GM10266 (cell line): ENCODE measurements around the gene FXYD3.

Experiments
- DNase-seq: peaks from one replicate; pipeline ENCODE4 v3.0.0; 2012; ENCODE audit errors: extremely low spot score
- TF ChIP-seq, protein P1 (sequence below): IDR thresholded peaks from 2 replicates; pipeline ENCODE4 v1.5.1; 2012; ENCODE audit warnings: mild to moderate bottlenecking, low read depth; ENCODE audit not compliant: control insufficient read depth, insufficient read depth; ENCODE audit errors: missing control alignments

FXYD3 gene

DNA sequence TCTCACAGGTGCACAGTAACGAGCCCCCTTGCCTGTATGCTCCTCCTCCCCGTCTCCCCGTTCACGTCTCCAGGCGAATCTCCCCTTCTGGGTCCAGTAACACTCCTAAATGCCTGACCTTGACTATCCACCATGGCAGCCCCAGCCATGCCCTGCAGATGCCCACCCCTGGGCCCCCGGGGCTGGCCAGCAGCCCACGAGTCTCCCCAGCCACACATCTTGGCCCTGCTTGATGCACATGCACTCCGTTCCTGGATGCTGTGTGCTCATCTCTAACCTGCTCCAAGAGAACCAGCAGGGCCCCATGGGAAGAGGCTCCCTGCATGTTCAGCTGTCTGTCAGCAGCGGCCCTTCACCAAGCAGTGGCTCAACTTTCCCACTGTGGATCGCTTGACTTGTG, 42.1 kb upstream of the FXYD3 start:
- DNase-seq, result no peak
- TF ChIP-seq, protein P1, sequence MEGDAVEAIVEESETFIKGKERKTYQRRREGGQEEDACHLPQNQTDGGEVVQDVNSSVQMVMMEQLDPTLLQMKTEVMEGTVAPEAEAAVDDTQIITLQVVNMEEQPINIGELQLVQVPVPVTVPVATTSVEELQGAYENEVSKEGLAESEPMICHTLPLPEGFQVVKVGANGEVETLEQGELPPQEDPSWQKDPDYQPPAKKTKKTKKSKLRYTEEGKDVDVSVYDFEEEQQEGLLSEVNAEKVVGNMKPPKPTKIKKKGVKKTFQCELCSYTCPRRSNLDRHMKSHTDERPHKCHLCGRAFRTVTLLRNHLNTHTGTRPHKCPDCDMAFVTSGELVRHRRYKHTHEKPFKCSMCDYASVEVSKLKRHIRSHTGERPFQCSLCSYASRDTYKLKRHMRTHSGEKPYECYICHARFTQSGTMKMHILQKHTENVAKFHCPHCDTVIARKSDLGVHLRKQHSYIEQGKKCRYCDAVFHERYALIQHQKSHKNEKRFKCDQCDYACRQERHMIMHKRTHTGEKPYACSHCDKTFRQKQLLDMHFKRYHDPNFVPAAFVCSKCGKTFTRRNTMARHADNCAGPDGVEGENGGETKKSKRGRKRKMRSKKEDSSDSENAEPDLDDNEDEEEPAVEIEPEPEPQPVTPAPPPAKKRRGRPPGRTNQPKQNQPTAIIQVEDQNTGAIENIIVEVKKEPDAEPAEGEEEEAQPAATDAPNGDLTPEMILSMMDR, result no peak

DNA sequence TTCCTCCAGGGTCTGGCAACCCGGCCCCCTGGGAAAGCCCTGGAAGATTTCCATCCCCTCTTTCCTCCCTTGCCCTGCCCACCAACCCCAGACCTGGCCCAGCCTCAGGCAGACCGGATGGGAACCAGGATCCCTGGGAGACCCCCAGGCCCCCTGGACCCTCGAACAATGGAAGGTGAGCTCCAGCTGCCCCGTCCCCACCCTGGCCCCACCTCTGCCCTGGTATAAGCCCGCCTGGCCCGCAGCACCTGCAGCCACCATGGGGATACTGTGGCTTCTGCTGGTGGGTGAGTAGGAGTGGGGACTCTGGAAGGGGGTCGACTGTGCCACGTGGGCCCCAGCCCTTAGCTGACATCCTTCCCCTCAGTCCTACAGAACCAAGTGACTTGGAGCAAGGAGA, 41.7 kb upstream of the FXYD3 start:
- DNase-seq, result no peak

DNA sequence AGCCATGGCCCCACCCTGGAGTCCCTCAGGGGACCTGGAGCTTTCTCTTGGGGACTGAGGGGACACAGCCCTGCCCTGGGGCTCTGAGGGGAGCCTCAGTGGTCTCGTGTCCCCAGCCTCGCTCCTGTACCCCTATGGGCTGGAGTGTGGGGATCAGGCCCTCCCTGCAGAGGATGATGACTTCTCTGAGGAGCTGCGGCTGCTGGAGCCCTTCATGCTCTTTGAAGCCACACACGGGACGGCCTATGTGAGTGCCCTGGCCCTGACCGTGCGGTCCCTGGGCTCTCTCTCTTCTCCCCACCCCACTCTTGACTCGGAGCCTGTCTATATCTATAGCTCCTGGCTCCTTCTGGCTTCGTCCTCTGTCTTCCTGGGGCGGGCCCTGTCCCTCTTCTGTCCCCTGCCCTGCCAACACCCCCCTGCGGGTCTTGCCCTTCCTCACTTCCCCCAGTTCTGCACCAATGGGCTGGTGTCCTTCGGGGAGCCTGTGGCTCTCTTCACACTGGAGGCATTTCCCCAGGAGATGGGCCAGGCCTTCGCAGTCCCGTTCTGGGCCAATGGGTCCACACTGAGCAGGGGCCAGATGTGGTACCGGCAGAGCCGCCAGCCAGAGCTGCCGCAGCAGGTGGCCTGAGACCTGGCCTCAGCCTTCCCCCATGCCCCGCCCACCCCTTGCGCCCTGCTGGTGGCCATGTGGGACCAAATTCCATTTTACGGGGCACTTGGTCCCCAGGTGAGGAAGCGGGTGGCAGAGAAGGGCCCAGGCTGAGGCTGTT, 41.0 kb upstream of the FXYD3 start:
- TF ChIP-seq, protein P1, result no peak
- DNase-seq, result no peak

More for the DNA sequence above, 41.7 kb upstream of the FXYD3 start:
- TF ChIP-seq, protein P1, result no peak

DNA sequence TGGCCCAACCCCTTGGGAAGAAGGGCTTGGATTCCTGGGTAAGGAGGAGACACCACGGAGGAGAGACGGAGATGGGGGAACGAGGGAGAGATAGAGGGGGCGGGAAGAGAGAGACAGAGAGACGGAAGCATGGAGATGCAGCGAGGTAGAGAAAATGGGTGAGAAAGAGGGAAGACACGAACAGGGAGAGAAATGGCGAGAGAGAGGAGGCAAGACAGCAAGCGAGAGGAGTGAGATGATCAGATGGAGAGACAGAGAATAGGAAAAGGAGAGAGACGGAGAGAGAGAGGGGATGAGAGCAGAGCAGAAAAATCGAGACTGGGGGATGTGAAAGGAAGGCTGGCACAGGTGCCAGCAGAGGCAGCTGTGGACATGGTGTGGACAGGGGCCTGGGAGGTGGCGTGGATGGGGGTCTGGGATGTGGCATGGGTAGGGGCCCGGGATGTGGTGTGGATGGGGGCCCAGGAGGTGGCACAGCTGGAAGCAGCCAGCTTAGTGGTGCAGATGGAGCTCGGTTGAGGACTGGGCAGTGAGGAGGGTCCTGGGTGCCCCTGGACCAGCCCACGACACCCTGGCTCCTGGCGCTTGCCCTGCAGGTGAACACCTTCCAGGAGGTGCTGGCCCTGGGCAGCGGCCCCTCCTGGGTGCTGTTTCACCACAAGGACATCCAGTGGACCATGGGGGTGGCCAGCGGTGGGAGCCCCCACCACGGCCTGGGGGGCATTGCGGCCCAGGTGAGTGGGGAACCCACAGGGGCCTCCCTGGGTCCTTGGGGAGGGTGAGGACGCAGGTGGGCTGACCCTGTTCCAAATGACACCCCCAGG, 40.2 kb upstream of the FXYD3 start:
- TF ChIP-seq, protein P1, result no peak
- DNase-seq, result no peak

DNA sequence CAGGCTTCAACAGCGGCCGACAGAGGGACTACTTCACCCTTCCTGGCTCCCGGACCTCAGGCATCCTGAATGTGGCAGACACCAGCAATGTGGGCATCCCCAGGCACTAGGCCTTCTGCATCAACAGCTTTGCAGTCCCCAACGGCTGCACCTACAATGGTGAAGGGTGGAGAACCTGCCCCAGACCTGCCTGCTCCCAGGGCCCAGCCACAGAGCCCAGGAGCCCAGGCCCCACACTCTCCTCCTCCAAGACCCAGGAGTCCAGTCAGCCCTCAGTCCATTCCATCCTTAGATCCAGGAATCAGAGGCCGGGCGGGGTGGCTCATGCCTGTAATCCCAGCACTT, 39.6 kb upstream of the FXYD3 start:
- TF ChIP-seq, protein P1, result no peak
- no peak for DNase-seq

DNA sequence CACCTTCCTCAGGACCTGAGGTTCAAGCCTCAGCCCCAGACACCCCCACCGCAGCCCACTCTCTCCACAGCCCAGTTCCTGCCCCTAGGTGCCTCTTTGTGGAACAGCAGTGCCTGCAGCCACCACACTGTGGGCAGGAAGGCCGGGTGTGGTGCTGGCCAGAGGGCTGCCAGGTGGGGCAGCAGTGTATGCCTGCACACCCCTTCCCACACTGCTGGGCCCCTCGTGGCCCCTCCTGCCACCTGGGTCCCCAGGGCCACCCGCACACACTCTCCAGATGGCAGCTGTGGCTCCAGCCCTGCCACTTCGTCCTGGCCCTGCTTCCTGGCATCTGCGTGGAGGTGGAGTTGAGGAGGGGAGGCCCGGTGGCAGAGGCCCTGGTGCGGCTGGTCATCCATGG, 39.0 kb upstream of the FXYD3 start:
- DNase-seq, result no peak
- TF ChIP-seq, protein P1, result no peak
